Stomach (tissue), 9 donors: ENCODE results near the gene SLC22A1. TPM values are rescaled to one million over a fixed set of nuclear protein-coding genes. Genes with fewer than 3 reads are reported as not detected.

ENCODE experiments used
- DNase-seq, 2 donors: peaks; one replicate each; pipeline versions ENCODE4 v3.0.0 to v3.0.0-alpha.2; 2013 to 2019
- H3K27ac ChIP-seq, 5 donors: fragments of 200-600 bp in 4 of 5; sonication (generic) in 4 of 5; one replicate each; pipeline ENCODE4 v1.5.1; 2013 to 2019; ENCODE audit warnings: mild to moderate bottlenecking in 1 of 5, moderate library complexity in 1 of 5
- H3K27me3 ChIP-seq, 3 donors: fragments of 200-600 bp; sonication (generic); one replicate each; pipeline ENCODE4 v1.5.1; 2017 to 2019; ENCODE audit warnings: mixed run types in 1 of 3
- H3K36me3 ChIP-seq, 4 donors: fragments of 200-600 bp; sonication (generic); 1 replicate in 3 of 4; 2 replicates in 1 of 4; pipeline ENCODE4 v1.5.1; 2016 to 2019
- H3K4me1 ChIP-seq, 4 donors: fragments of 200-600 bp; sonication (generic); one replicate each; pipeline ENCODE4 v1.5.1; 2016 to 2019
- H3K4me3 ChIP-seq, 4 donors: fragments of 200-600 bp; sonication (generic) in 3 of 4; one replicate each; pipeline ENCODE4 v1.5.1; 2016 to 2019; ENCODE audit warnings: mild to moderate bottlenecking in 1 of 4
- H3K9me3 ChIP-seq, 4 donors: fragments of 200-600 bp; sonication (generic); one replicate each; pipeline ENCODE4 v1.5.1; 2016 to 2019
- CTCF ChIP-seq, 7 experiments: fragments of 450-650 bp in 4 of 7; fragments of 200-600 bp in 3 of 7; sonication (generic) in 3 of 7; IDR thresholded peaks; one replicate each; pipeline ENCODE4 v1.5.1; 2016 to 2019; ENCODE audit warnings: antibody characterized with exemption in 7 of 7, control low read depth in 2 of 7, mild to moderate bottlenecking in 1 of 7
- EP300 ChIP-seq: sonication (generic); formaldehyde crosslinking; IDR thresholded peaks from one replicate; pipeline ENCODE4 v1.6.1; 2017; ENCODE audit warnings: antibody characterized with exemption
- POLR2A ChIP-seq, 4 donors: fragments of 450-650 bp; IDR thresholded peaks; one replicate each; pipeline ENCODE4 v1.6.1; 2016; ENCODE audit warnings: antibody characterized with exemption in 4 of 4, control low read depth in 2 of 4, mild to moderate bottlenecking in 1 of 4, moderate library complexity in 1 of 4
- POLR2AphosphoS5 ChIP-seq, 3 donors: sonication (generic); formaldehyde crosslinking; IDR thresholded peaks; one replicate each; pipeline ENCODE4 v1.6.1; 2016; ENCODE audit warnings: antibody characterized with exemption in 3 of 3
- WGBS, 5 donors: extraction: QIAGEN DNeasy Blood & Tissue Kit in 3 of 5; methylation state at CpG; one replicate each; pipeline versions ENCODE4 v1.1.5 to v1.1.7; 2013 to 2018; 5-methylcytosine and 5-hydroxymethylcytosine counted together
- intact Hi-C: fragments of 100-400 bp; cut with DNase I; formaldehyde crosslinking; loops from one replicate; pipeline ENCODE4 v1.15.1; 2023; ENCODE audit warnings: low total_unique reads
- polyA plus RNA-seq, 3 donors: library from polyadenylated mRNA; stranded (reverse); fragments of 200-250 nt; gene quantifications; one replicate each; pipeline ENCODE4 v1.2.3, GENCODE V29; 2013
- total RNA-seq, 5 donors: library from RNA; depleted of rRNA; stranded (reverse); fragments of >200 nt; gene quantifications; one replicate each; pipeline versions ENCODE4 v1.1.0 to v1.2.3, GENCODE V29; 2014 to 2016
- donor health status: healthy with polysubstance abuse.
- donor health status: Bipolar disorder and iron deficiency.
- donor health status: healthy.

SLC22A1 gene
- total and polyA plus RNA-seq, 8 donors: 0.20 to 36.2 (median 2.2) TPM; not detected in 2

GRCh38 chr6:160102956-160103824 is 18.4 kb upstream of the SLC22A1 start:
- H3K27me3 ChIP-seq: no peaks in the 10 kb centered on the region
- 84 to 92% (median 87%) methylated on average over 14 of the region's 14 CpGs for WGBS, 5 donors
- peaks cover 0 to 8% (median 0%) of the 10 kb centered on the region in 4 donors for H3K4me1 ChIP-seq
- peak in 1 of 2 donors; percentile 37 for DNase-seq
- no peaks in the 10 kb centered on the region for H3K9me3 ChIP-seq
- TF ChIP-seq EP300: no peak
- TF ChIP-seq POLR2A (IDR thresholded peaks at IDR 0.05): no peak
- no peak for TF ChIP-seq POLR2AphosphoS5 (IDR thresholded peaks at IDR 0.05)
- TF ChIP-seq CTCF (IDR thresholded peaks at IDR 0.05): no peak
- H3K4me3 ChIP-seq: no peak overlapping the region
- peaks cover 23 to 89% (median 82%) of the 10 kb centered on the region in 4 donors for H3K36me3 ChIP-seq
- intact Hi-C loops: no loop called here
- H3K27ac ChIP-seq: no peak overlapping the region

- TF ChIP-seq POLR2AphosphoS5 (IDR thresholded peaks at IDR 0.05): no peak
- no peak for TF ChIP-seq POLR2A (IDR thresholded peaks at IDR 0.05)
- WGBS, 5 donors: 89 to 93% (median 91%) methylated on average over 7 of the region's 7 CpGs
- no peak for DNase-seq
Observed at GRCh38 chr6:160103825-160104100, 17.9 kb upstream of the SLC22A1 start.

GRCh38 chr6:160104821-160105517 is 16.6 kb upstream of the SLC22A1 start:
- 93 to 96% (median 94%) methylated on average over 20 of the region's 20 CpGs for WGBS, 5 donors
- intact Hi-C loops: no loop called here
- Histone ChIP-seq H3K27me3 (no peaks in the 10 kb centered on the region), H3K4me1 (peaks cover 0 to 5% (median 0%) of the 10 kb centered on the region in 4 donors), H3K4me3 (no peak overlapping the region), H3K27ac (no peak overlapping the region), H3K36me3 (peaks cover 21 to 78% (median 69%) of the 10 kb centered on the region in 4 donors), H3K9me3 (no peaks in the 10 kb centered on the region)
- TF ChIP-seq POLR2A (IDR thresholded peaks at IDR 0.05): no peak
- TF ChIP-seq CTCF (IDR thresholded peaks at IDR 0.05): no peak
- TF ChIP-seq EP300: no peak
- no peak for TF ChIP-seq POLR2AphosphoS5 (IDR thresholded peaks at IDR 0.05)
- DNase-seq: no peak

More at GRCh38 chr6:160103825-160104100, 17.9 kb upstream of the SLC22A1 start:
- H3K4me1 ChIP-seq: peaks cover 0 to 8% (median 0%) of the 10 kb centered on the region in 4 donors
- peaks cover 21 to 84% (median 78%) of the 10 kb centered on the region in 4 donors for H3K36me3 ChIP-seq
- H3K9me3 ChIP-seq: no peaks in the 10 kb centered on the region
- H3K27me3 ChIP-seq: no peaks in the 10 kb centered on the region
- no peak overlapping the region for H3K4me3 ChIP-seq
- intact Hi-C loops: no loop called here
- H3K27ac ChIP-seq: no peak overlapping the region

- Histone ChIP-seq H3K27me3 (no peaks in the 10 kb centered on the region), H3K27ac (no peak overlapping the region), H3K36me3 (peaks cover 21 to 75% (median 68%) of the 10 kb centered on the region in 4 donors), H3K4me1 (no peaks in the 10 kb centered on the region), H3K4me3 (no peak overlapping the region), H3K9me3 (no peaks in the 10 kb centered on the region)
- TF ChIP-seq POLR2A (IDR thresholded peaks at IDR 0.05) (no peak), CTCF (IDR thresholded peaks at IDR 0.05) (no peak), POLR2AphosphoS5 (IDR thresholded peaks at IDR 0.05) (no peak), EP300 (no peak)
- intact Hi-C loops: no loop called here
- 93 to 97% (median 96%) methylated on average over 14 of the region's 14 CpGs for whole genome bisulfite sequencing, 5 donors
- DNase-seq: no peak
Observed at GRCh38 chr6:160106010-160106409, 15.6 kb upstream of the SLC22A1 start.
